Activated naive CD4-positive, alpha-beta T cell treated with anti-CD3 and anti-CD28 coated beads, Interleukin-2, amount 50 U/mL, for 24 hours (primary cell): ENCODE measurements around the gene TPO.
"Not testable (repeated sequence)": the region's sequence is repeated elsewhere in the genome, so short reads cannot be mapped to it uniquely, and the experiment has no call there.

ENCODE experiments used
- H3K27ac Mint-ChIP-seq: one replicate; pipeline ENCODE4 v1.8.0; 2021; ENCODE audit warnings: mild to moderate bottlenecking, mixed read lengths
- H3K27me3 Mint-ChIP-seq: one replicate; pipeline ENCODE4 v1.8.0; 2021; ENCODE audit warnings: mixed read lengths
- H3K36me3 Mint-ChIP-seq: one replicate; pipeline ENCODE4 v1.8.0; 2021; ENCODE audit warnings: mixed read lengths
- H3K4me1 Mint-ChIP-seq: one replicate; pipeline ENCODE4 v1.8.0; 2021; ENCODE audit warnings: mixed read lengths
- H3K4me3 Mint-ChIP-seq: one replicate; pipeline ENCODE4 v1.8.0; 2021; ENCODE audit warnings: mild to moderate bottlenecking, mixed read lengths
- H3K9me3 Mint-ChIP-seq: one replicate; pipeline ENCODE4 v1.8.0; 2021; ENCODE audit warnings: mixed read lengths

TPO gene

GRCh38 chr2:1397350-1397749 is 15.9 kb upstream of the TPO start:
- Mint-ChIP-seq H3K36me3 (peaks cover 2% of the 10 kb centered on the region), H3K4me1 (no peaks in the 10 kb centered on the region), H3K27ac (no peak overlapping the region), H3K27me3 (no peaks in the 10 kb centered on the region), H3K4me3 (no peak overlapping the region), H3K9me3 (no peaks in the 10 kb centered on the region)

GRCh38 chr2:1398191-1398590 is 15.1 kb upstream of the TPO start:
- H3K4me1 Mint-ChIP-seq: no peaks in the 10 kb centered on the region

GRCh38 chr2:1400943-1401735 is 12.1 kb upstream of the TPO start:
- Mint-ChIP-seq H3K4me3 (no peak overlapping the region), H3K27me3 (no peaks in the 10 kb centered on the region), H3K4me1 (no peaks in the 10 kb centered on the region), H3K36me3 (no peaks in the 10 kb centered on the region), H3K27ac (no peak overlapping the region), H3K9me3 (no peaks in the 10 kb centered on the region)

More at GRCh38 chr2:1398191-1398590, 15.1 kb upstream of the TPO start:
- no peaks in the 10 kb centered on the region for H3K36me3 Mint-ChIP-seq
- H3K4me3 Mint-ChIP-seq: no peak overlapping the region
- no peaks in the 10 kb centered on the region for H3K27me3 Mint-ChIP-seq
- H3K9me3 Mint-ChIP-seq: no peaks in the 10 kb centered on the region
- no peak overlapping the region for H3K27ac Mint-ChIP-seq

GRCh38 chr2:1402064-1402463 is 11.2 kb upstream of the TPO start:
- Mint-ChIP-seq H3K9me3 (no peaks in the 10 kb centered on the region), H3K27me3 (no peaks in the 10 kb centered on the region), H3K27ac (no peak overlapping the region), H3K4me1 (peaks cover 5% of the 10 kb centered on the region), H3K36me3 (no peaks in the 10 kb centered on the region), H3K4me3 (no peak overlapping the region)

DNA sequence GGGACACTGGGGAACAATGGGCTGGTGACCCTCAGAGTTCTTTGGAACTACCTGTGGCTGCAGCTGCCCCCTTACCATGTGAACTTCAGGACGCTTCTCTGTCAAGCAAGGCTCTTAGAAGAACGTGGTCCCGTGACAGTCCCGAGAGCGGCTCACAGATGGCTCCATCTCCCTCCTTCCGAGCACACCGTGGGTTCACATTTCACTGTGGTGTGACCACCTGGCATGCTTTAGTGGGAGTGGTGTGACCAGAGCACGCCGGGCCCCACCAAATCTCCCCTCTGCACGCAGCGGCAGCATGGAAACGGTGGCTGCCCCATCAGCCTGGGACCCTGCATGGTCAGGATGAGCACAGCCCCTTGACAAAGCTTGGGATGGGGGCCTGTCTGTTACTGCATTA is 9.7 kb upstream of the TPO start:
- no peaks in the 10 kb centered on the region for H3K36me3 Mint-ChIP-seq
- H3K4me3 Mint-ChIP-seq: no peak overlapping the region
- H3K9me3 Mint-ChIP-seq: no peaks in the 10 kb centered on the region
- H3K27me3 Mint-ChIP-seq: no peaks in the 10 kb centered on the region
- peaks cover 5% of the 10 kb centered on the region for H3K4me1 Mint-ChIP-seq
- no peak overlapping the region for H3K27ac Mint-ChIP-seq

- no peak overlapping the region for H3K4me3 Mint-ChIP-seq
- peaks cover 5% of the 10 kb centered on the region for H3K4me1 Mint-ChIP-seq
- no peaks in the 10 kb centered on the region for H3K27me3 Mint-ChIP-seq
- no peaks in the 10 kb centered on the region for H3K9me3 Mint-ChIP-seq
- H3K36me3 Mint-ChIP-seq: no peaks in the 10 kb centered on the region
- H3K27ac Mint-ChIP-seq: no peak overlapping the region
These were observed 8.1 kb upstream of the TPO start for GRCh38 chr2:1405124-1405523.

GRCh38 chr2:1405967-1406366 is 7.3 kb upstream of the TPO start:
- H3K27me3 Mint-ChIP-seq: no peaks in the 10 kb centered on the region

GRCh38 chr2:1406434-1406833 is 6.8 kb upstream of the TPO start:
- H3K36me3 Mint-ChIP-seq: no peaks in the 10 kb centered on the region
- no peak overlapping the region for H3K4me3 Mint-ChIP-seq
- H3K4me1 Mint-ChIP-seq: peaks cover 5% of the 10 kb centered on the region
- no peaks in the 10 kb centered on the region for H3K9me3 Mint-ChIP-seq
- H3K27me3 Mint-ChIP-seq: no peaks in the 10 kb centered on the region
- no peak overlapping the region for H3K27ac Mint-ChIP-seq

More at GRCh38 chr2:1405967-1406366, 7.3 kb upstream of the TPO start:
- no peak overlapping the region for H3K4me3 Mint-ChIP-seq
- H3K9me3 Mint-ChIP-seq: no peaks in the 10 kb centered on the region
- no peaks in the 10 kb centered on the region for H3K36me3 Mint-ChIP-seq
- H3K27ac Mint-ChIP-seq: no peak overlapping the region
- peaks cover 5% of the 10 kb centered on the region for H3K4me1 Mint-ChIP-seq

GRCh38 chr2:1407950-1408675 is 5.2 kb upstream of the TPO start:
- no peaks in the 10 kb centered on the region for H3K27me3 Mint-ChIP-seq
- H3K4me1 Mint-ChIP-seq: peaks cover 5% of the 10 kb centered on the region
- H3K27ac Mint-ChIP-seq: no peak overlapping the region
- no peaks in the 10 kb centered on the region for H3K9me3 Mint-ChIP-seq
- no peaks in the 10 kb centered on the region for H3K36me3 Mint-ChIP-seq
- no peak overlapping the region for H3K4me3 Mint-ChIP-seq

DNA sequence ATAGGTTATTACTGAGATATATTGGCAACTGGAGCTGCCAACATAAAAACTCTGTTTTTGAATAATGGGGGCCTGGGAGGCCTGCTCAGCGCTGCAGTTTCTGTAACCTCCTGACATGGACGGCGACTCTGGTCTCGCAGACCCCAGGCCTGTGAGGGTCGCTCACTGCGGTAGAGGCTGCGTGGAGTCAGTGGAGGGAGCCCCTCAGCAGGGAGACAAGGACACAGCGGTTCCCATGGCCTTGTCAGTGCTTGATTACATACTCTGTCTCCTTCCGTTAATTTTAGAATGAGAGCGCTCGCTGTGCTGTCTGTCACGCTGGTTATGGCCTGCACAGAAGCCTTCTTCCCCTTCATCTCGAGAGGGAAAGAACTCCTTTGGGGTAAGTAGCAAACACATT is 858 bp downstream of the TPO start:
- H3K9me3 Mint-ChIP-seq: no peaks in the 10 kb centered on the region
- H3K4me3 Mint-ChIP-seq: no peak overlapping the region
- no peak overlapping the region for H3K27ac Mint-ChIP-seq
- no peaks in the 10 kb centered on the region for H3K27me3 Mint-ChIP-seq
- H3K36me3 Mint-ChIP-seq: no peaks in the 10 kb centered on the region
- H3K4me1 Mint-ChIP-seq: no peaks in the 10 kb centered on the region

- H3K27me3 Mint-ChIP-seq, H3K9me3 Mint-ChIP-seq, H3K27ac Mint-ChIP-seq, H3K4me1 Mint-ChIP-seq, H3K36me3 Mint-ChIP-seq, H3K4me3 Mint-ChIP-seq: not testable (repeated sequence)
These were observed 1.6 kb downstream of the TPO start for GRCh38 chr2:1414901-1415300.

DNA sequence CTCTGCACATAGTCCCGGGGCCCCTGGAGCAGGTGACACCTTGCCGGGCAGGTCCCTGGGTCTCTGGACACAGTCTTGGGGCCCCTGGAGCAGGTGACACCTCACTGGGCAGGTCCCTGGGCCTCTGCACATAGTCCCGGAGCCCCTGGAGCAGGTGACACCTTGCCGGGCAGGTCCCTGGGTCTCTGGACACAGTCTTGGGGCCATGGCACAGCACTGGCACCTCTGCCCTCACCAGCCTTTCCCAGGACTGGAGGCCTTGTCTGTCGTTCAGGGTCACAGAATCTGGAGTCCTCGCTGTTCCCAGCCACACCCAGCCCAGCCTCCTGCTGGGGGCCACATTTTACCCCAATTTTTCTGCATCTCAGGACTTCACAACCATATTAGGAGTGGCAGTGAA is 2.2 kb downstream of the TPO start:
- no peaks in the 10 kb centered on the region for H3K4me1 Mint-ChIP-seq
- no peak overlapping the region for H3K4me3 Mint-ChIP-seq
- H3K27ac Mint-ChIP-seq: no peak overlapping the region
- H3K27me3 Mint-ChIP-seq: no peaks in the 10 kb centered on the region
- no peaks in the 10 kb centered on the region for H3K36me3 Mint-ChIP-seq
- H3K9me3 Mint-ChIP-seq: no peaks in the 10 kb centered on the region

DNA sequence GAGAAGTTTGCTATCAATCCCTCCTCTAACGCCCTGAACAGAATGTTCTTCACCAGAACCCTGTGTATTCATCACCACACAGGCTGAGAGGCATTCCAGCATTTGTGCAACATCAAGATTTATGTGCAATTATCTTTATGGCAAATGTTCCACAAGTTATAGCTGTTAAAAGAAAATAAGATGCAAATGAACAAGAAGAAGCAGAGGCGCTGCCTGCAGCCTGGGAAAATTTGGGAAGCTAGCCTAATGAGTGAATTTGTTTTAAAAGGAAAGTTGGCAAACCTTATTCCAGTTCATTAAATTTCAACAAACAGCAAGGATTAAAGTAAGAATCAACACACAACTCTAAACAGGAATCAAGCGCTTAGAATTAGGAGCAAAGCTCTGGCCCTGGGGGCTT is 5.3 kb downstream of the TPO start:
- Mint-ChIP-seq H3K9me3 (no peaks in the 10 kb centered on the region), H3K27ac (no peak overlapping the region), H3K27me3 (no peaks in the 10 kb centered on the region), H3K4me1 (no peaks in the 10 kb centered on the region), H3K36me3 (no peaks in the 10 kb centered on the region), H3K4me3 (no peak overlapping the region)

GRCh38 chr2:1420746-1421480 is 7.7 kb downstream of the TPO start:
- no peaks in the 10 kb centered on the region for H3K9me3 Mint-ChIP-seq
- no peak overlapping the region for H3K4me3 Mint-ChIP-seq
- H3K4me1 Mint-ChIP-seq: no peaks in the 10 kb centered on the region
- no peak overlapping the region for H3K27ac Mint-ChIP-seq
- no peaks in the 10 kb centered on the region for H3K27me3 Mint-ChIP-seq
- no peaks in the 10 kb centered on the region for H3K36me3 Mint-ChIP-seq

GRCh38 chr2:1421731-1422130 is 8.5 kb downstream of the TPO start:
- no peaks in the 10 kb centered on the region for H3K9me3 Mint-ChIP-seq
- no peak overlapping the region for H3K27ac Mint-ChIP-seq
- H3K4me1 Mint-ChIP-seq: no peaks in the 10 kb centered on the region
- no peaks in the 10 kb centered on the region for H3K27me3 Mint-ChIP-seq
- H3K36me3 Mint-ChIP-seq: no peaks in the 10 kb centered on the region
- H3K4me3 Mint-ChIP-seq: no peak overlapping the region

GRCh38 chr2:1422131-1422530 is 8.9 kb downstream of the TPO start:
- no peaks in the 10 kb centered on the region for H3K27me3 Mint-ChIP-seq
- no peaks in the 10 kb centered on the region for H3K4me1 Mint-ChIP-seq
- no peak overlapping the region for H3K4me3 Mint-ChIP-seq
- no peak overlapping the region for H3K27ac Mint-ChIP-seq
- no peaks in the 10 kb centered on the region for H3K9me3 Mint-ChIP-seq
- no peaks in the 10 kb centered on the region for H3K36me3 Mint-ChIP-seq
